ENCODE results near the gene BNIP5. TPM values are rescaled to one million over a fixed set of nuclear protein-coding genes. Genes with fewer than 3 reads are reported as not detected.

Gene BNIP5
- total RNA-seq, 1 experiment from 2014 or later, result not detected

- Mint-ChIP-seq H3K27ac (no peak overlapping the region), H3K27me3 (ENCODE audit: low read depth) (no peaks in the 10 kb centered on the region), H3K36me3 (no peaks in the 10 kb centered on the region), H3K4me1 (peaks cover 5% of the 10 kb centered on the region), H3K4me3 (no peak overlapping the region), H3K9me3 (no peaks in the 10 kb centered on the region)
- no peak for TF ChIP-seq TEAD1 (CRISPR knock-in tag; IDR thresholded peaks at IDR 0.05)
- no peak for TF ChIP-seq ATF6 (CRISPR knock-in tag; IDR thresholded peaks at IDR 0.05)
- no peak for TF ChIP-seq ZNF263 (CRISPR knock-in tag; IDR thresholded peaks at IDR 0.05; ENCODE audit: low read depth)
- TF ChIP-seq E2F1 (CRISPR knock-in tag; IDR thresholded peaks at IDR 0.05), result no peak
- TF ChIP-seq MXD4 (CRISPR knock-in tag; IDR thresholded peaks at IDR 0.05; ENCODE audit: borderline replicate concordance), result no peak
- ATAC-seq (no peak), DNase-seq (ENCODE audit: low spot score) (no peak)
- POLR2A ChIA-PET, result no interaction called here
- CTCF ChIA-PET, result interaction anchor here (0.6 to 1.2 kb wide), 2 partner anchors 157 to 340 kb away, joined by 3 read pairs; no protein-coding TSS in a partner anchor
Observed at GRCh38 chr6:36296240-36296639, 40.4 kb downstream of the BNIP5 start.

- no peaks in the 10 kb centered on the region for H3K27me3 Mint-ChIP-seq (ENCODE audit: low read depth)
- ATAC-seq, result no peak
- H3K27ac Mint-ChIP-seq, result no peak overlapping the region
- H3K9me3 Mint-ChIP-seq, result no peaks in the 10 kb centered on the region
- no peaks in the 10 kb centered on the region for H3K36me3 Mint-ChIP-seq
- no peak for DNase-seq (ENCODE audit: low spot score)
- peaks cover 10% of the 10 kb centered on the region for H3K4me1 Mint-ChIP-seq
- ChIA-PET POLR2A (no interaction called here), CTCF (interaction anchor here (0.5 to 6.7 kb wide), 3 partner anchors 11 to 287 kb away, joined by 6 to 65 read pairs (median 6); no protein-coding TSS in a partner anchor)
- TF ChIP-seq ZNF121 (CRISPR knock-in tag; IDR thresholded peaks at IDR 0.05) (no peak), GABPB1 (CRISPR knock-in tag; IDR thresholded peaks at IDR 0.05) (no peak), ZNF416 (CRISPR knock-in tag; IDR thresholded peaks at IDR 0.05) (no peak), ZNF396 (CRISPR knock-in tag; IDR thresholded peaks at IDR 0.05; ENCODE audit: borderline replicate concordance) (no peak), CDX4 (CRISPR knock-in tag; IDR thresholded peaks at IDR 0.05; ENCODE audit: borderline replicate concordance) (no peak), FOXK1 (CRISPR knock-in tag; IDR thresholded peaks at IDR 0.05) (no peak), MLX (CRISPR knock-in tag; IDR thresholded peaks at IDR 0.05) (no peak), NR1H2 (CRISPR knock-in tag; IDR thresholded peaks at IDR 0.05) (no peak), ATF6 (CRISPR knock-in tag; IDR thresholded peaks at IDR 0.05) (no peak), EMX1 (CRISPR knock-in tag; IDR thresholded peaks at IDR 0.05) (no peak), TEAD1 (CRISPR knock-in tag; IDR thresholded peaks at IDR 0.05) (no peak)
- TF ChIP-seq, protein P1, sequence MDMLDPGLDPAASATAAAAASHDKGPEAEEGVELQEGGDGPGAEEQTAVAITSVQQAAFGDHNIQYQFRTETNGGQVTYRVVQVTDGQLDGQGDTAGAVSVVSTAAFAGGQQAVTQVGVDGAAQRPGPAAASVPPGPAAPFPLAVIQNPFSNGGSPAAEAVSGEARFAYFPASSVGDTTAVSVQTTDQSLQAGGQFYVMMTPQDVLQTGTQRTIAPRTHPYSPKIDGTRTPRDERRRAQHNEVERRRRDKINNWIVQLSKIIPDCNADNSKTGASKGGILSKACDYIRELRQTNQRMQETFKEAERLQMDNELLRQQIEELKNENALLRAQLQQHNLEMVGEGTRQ (CRISPR knock-in tag; IDR thresholded peaks at IDR 0.05), result no peak
- no peak overlapping the region for H3K4me3 Mint-ChIP-seq
Observed at GRCh38 chr6:36292170-36292569, 44.5 kb downstream of the BNIP5 start.
